ENCODE measurements around the gene MTAP.

MTAP gene

DNA sequence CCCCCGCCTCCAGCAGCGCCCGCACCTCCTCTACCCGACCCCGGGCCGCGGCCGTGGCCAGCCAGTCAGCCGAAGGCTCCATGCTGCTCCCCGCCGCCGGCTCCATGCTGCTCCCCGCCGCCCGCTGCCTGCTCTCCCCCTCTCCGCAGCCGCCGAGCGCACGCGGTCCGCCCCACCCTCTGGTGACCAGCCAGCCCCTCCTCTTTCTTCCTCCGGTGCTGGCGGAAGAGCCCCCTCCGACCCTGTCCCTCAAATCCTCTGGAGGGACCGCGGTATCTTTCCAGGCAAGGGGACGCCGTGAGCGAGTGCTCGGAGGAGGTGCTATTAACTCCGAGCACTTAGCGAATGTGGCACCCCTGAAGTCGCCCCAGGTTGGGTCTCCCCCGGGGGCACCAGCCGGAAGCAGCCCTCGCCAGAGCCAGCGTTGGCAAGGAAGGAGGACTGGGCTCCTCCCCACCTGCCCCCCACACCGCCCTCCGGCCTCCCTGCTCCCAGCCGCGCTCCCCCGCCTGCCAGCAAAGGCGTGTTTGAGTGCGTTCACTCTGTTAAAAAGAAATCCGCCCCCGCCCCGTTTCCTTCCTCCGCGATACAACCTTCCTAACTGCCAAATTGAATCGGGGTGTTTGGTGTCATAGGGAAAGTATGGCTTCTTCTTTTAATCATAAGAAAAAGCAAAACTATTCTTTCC lies 172.4 kb downstream of the MTAP start:
- peak; percentile 53 to 64 for DNase-seq

DNA sequence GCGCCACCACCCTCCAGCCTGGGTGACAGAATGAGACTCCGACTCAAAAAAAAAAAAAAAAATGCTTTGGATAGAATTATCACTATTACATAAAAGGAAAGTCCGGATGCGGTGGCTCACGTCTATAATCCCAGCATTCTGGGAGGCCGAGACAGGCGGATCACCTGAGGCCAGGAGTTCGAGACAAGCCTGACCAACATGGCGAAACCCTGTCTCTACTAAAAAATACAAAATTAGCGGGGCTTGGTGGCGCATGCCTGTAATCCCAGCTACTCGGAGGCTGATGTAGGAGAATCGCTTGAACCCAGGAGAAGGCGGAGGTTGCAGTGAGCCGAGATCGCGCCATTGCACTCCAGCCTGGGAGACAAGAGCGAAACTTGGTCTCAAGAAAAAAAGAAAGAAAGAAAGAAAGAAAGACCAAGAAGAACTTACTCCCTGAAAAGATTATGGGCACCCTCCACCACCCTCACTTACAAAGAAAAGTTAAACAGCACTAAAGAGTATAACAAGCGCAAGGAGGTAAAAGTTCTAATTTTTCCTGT lies 174.0 kb downstream of the MTAP start:
- no peak for DNase-seq

GRCh38 chr9:21982391-21982790 lies 180.0 kb downstream of the MTAP start:
- DNase-seq: no peak

GRCh38 chr9:21982861-21983560 lies 180.6 kb downstream of the MTAP start:
- DNase-seq: no peak

DNA sequence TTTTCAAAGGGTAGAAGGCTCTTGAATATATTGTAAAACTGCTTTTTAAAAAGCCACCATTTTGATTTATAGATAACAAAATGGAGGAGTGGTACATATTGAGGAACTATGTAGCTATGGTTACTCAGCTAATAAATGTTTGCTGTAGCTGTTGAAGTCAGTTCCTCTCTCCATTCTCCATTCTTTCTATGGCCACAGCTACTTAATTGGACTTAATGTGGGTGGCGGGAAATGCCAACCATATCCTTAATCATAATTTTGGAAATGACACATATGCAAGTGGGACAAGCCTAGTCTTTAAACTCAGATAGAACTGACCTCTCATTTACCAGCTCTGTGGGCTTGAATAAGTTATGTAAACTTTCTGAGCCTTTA lies 181.1 kb downstream of the MTAP start:
- DNase-seq: no peak

- DNase-seq: no peak
Measured at GRCh38 chr9:21984101-21984500, 181.7 kb downstream of the MTAP start.

DNA sequence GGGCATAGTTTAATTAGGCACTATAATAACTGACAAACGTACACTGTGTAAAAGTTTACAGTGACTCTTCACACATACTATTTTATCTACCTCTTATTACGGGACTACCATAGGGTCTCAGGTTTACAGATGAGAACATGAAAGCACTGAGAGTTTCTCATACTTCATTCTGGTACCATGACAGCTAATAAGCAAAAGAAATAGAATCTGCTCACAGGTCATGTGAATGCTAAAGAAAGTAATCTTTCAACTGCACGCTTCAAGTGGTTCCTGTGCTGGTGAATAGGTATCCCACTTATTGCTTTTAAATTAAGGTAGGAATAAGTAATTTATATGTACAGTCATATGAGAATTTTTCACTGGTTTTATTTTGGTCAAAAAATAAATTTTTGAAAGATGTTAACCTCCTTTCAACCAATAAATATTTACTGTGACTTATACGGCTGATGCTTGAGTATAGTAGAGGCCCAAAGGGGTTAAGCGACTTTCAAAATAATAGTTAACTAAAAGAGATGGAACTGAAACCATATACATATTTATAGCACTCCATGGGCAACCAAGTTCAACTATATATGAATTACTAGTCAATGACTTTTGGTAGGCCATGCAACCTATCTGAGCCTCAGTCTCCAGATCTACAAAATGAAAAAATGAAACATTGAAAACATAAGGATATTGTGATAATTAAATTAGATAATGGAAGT lies 183.7 kb downstream of the MTAP start:
- no peak for DNase-seq
